Epithelial cell of prostate (primary cell): ENCODE data around the gene CACNA1G.

Experiments used
- DNase-seq: peaks from one replicate; pipeline ENCODE4 v3.0.0-alpha.2; 2011; ENCODE audit warnings: low read depth, low spot score
- H3K27ac ChIP-seq: fragments of 450-650 bp; 2 replicates; pipeline ENCODE4 v1.5.1; 2017; ENCODE audit warnings: mild to moderate bottlenecking

The CACNA1G gene

DNA sequence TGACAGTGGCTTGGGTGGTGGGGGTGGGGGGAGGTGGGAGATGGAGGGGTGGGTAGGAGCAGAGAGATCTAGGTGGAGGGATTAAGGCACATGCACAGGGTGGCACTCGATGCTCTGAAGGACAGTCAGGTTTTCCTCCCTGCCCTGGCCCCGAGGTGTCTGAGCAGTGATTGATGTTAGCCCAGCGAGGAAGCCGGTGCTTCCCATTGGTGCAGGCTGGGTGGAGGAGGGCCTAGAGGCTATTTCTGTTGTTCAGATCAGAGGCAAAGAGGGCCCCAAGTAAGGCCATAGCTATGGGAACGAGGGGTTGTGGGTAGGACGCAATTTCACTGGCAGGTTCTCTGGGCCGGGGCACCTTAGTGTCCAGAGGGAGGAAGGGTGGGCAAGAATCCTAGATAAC lies 23.1 kb downstream of the CACNA1G start:
- no peak overlapping the region for H3K27ac ChIP-seq
- no peak for DNase-seq

DNA sequence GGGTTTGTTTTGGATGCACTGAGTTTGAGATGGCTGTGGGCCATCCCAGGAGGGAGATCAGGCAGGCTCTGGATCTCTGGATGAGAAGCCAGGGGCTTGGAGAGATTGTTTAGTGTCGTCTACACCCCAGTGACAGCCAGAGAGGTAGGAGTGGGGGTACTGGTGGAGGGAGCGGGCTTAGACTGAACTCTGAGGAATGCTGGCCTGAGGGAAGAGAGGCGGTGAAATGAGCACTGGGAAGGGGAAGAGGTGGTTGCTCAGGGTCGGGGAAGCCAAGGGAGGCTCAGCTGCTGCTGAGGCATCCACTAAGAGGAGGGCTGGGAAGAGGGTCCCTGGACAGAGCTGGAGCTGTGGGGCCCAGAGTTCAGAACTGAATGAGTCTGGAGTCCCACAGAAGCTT lies 23.6 kb downstream of the CACNA1G start:
- no peak for DNase-seq

DNA sequence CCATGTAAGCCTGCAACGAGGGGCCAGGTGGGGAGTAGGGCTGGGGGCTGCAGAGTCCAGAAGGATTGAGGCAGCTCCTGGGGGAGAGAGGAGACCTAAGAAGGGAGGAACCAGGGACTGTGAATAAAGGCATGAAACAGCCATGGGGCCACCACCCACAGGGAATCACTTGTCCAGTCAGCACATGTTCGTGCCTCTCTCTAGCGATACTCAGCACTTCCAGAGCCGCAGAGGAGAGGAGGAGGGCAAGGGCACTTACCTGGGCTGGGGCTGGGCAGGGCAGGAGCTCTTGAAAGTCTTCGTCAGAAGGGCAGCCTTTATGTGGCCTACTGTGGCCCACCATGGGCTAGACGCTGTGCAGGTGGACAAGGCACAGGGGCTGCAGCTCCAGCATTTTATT lies 24.2 kb downstream of the CACNA1G start:
- H3K27ac ChIP-seq, result no peak overlapping the region
- DNase-seq, result no peak

More for the DNA sequence above, 23.6 kb downstream of the CACNA1G start:
- no peak overlapping the region for H3K27ac ChIP-seq

DNA sequence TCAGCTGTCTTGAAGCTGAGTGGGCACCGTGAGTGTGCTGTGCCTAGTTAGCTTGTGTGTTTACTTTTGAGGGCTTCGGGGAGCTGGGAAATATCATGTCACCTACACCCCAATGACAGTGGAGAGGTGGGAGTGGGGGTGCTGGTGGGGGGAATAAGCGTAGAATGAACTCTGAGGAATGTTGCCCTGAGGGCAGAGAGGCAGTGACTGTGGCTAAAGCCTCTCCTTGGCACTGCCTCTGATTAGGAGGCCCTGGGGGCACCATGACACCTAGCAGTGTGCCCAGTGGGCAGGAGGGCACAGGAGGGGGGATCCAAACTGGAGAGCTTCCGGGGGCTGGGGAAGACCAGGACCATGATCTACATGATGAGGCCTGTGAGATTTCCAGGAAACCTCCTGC lies 24.8 kb downstream of the CACNA1G start:
- H3K27ac ChIP-seq, result no peak overlapping the region
- no peak for DNase-seq

DNA sequence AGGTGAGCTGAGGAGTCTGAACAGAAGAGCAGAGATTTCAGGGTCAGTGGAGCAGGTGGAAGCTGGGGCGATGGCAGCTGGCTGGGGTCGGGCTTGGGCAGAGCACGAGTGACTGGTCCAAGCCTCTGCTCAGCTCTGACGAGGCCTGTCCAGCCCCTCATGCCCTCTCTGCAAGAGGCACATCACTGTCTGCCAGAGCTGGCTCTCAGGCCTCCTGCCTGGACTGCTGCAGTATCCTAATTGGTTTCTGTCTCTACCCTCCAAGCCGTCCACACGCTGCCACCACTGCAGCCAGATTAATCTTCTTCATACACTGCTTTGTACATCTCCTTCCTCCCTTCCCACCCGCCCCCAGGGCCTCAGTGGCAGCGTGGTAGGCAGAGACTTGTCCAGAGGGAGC lies 25.4 kb downstream of the CACNA1G start:
- no peak overlapping the region for H3K27ac ChIP-seq
- no peak for DNase-seq

DNA sequence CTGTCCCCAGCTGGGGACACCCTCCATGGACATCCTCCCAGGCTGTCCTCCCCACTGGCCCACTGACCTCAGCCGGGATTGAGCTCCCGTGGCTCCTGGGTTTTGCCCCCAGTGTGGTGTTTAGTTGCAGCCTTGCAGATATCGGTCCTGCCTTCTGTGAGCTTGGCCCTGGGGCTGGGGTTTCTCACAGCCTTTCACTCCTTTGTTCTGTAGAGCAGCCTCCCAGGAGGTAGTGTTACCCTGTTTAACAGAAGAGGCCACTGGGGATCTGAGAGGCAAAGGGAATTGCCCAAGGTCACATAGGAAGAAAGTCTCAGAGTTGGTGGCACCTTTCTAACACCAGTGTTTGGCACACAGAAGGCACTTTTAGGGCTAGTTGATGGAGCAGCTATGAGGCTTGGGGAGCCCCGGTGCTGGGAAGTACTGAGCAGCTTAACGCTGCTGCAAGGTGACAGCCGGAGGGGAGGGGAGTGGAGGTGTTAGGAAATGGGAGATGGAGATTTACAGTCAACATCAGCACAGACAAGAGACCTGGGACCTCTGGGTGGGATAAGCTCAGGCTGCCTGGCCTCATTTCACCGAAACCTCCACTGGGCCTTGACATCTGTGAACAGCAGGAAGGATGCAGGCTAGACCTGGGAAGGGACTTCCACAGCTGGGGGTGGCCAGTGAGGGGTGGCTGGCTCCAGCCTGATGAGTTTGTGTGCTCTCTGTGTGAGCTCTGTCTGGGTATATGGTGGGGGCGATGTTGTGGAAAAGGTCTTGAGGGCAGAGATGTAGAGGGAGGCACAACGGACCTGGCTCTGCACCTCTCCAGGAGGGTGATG lies 26.1 kb downstream of the CACNA1G start:
- H3K27ac ChIP-seq, result no peak overlapping the region
- DNase-seq, result no peak

DNA sequence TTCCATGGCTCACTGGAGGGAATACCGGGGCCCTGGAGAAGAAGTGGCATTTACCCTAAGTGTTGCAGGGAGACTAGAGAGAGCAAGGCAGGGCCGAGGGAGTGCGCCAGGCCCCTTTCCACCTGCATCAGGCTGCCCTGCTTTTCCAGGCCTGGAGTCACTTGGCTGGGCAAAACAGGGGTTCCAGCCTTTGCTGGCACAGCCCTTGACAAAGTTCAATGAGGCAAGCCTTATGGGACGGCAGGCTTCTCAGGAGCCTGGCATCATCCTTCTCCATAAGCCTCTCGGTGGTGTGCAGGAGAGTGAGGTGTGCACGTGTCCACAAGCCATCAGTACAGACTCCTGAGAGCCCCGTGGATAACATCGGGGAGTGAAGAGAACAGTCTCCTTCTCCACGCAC lies 27.1 kb downstream of the CACNA1G start:
- no peak for DNase-seq
- no peak overlapping the region for H3K27ac ChIP-seq

DNA sequence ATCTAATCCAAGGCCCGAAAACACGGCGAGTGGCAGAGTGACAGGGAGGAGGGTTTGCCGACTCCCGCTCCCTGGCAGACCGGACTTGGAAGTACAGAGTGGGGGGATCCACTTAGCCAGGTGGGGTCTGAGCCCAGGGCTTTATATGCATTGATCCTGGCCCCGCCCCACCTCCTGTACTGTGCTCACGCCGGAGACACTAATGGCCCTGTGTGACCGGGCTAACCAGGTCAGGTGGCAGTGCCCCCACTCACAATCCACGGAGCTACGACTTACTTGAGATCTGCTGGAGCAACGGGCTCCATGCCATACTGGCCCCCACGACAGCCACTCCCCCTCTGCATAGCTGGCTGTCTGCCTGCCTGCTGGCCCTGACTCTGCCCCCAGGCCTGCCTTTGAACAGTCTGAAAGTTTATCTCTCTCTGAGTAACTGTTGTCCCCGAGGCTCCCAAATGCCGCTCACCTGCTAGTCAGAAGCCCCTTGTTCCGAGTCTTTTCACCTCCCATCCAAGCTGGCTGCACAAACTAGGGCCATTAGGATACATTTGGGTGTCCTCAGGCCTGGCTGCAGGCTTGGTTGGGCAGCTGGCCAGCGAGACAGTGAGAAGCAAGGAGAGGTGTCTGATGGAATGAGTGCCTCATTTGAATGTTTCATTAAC lies 28.0 kb downstream of the CACNA1G start:
- no peak overlapping the region for H3K27ac ChIP-seq
- no peak for DNase-seq

DNA sequence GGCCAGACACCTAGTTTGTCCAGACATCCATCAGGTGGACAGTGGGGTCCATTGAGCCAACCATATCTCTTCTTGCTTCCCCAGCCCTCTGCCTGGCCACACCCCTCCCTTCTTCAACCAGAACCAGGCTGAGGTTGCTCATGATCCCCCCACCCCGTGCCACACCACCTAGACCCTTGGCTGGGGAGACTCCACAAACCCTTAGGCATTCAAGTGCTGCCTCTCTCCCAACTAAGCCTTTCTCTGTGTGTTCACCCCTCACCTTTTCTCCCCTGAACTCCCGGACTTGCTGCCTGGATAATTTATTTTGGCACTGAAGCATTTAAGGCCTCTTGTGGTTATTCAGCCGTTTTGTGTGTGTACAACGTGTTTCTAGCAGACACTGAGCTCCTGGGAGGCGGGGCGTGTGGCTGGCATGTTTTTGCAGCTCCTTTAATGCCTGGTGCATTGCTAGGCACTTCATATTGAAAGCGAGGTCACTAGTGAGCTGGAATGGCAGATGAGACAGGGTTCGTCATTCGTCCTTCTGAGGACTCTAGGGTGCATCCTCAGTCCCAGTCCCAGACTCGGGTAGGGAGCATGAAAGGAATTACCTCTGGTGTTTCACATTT lies 28.7 kb downstream of the CACNA1G start:
- no peak overlapping the region for H3K27ac ChIP-seq
- no peak for DNase-seq

DNA sequence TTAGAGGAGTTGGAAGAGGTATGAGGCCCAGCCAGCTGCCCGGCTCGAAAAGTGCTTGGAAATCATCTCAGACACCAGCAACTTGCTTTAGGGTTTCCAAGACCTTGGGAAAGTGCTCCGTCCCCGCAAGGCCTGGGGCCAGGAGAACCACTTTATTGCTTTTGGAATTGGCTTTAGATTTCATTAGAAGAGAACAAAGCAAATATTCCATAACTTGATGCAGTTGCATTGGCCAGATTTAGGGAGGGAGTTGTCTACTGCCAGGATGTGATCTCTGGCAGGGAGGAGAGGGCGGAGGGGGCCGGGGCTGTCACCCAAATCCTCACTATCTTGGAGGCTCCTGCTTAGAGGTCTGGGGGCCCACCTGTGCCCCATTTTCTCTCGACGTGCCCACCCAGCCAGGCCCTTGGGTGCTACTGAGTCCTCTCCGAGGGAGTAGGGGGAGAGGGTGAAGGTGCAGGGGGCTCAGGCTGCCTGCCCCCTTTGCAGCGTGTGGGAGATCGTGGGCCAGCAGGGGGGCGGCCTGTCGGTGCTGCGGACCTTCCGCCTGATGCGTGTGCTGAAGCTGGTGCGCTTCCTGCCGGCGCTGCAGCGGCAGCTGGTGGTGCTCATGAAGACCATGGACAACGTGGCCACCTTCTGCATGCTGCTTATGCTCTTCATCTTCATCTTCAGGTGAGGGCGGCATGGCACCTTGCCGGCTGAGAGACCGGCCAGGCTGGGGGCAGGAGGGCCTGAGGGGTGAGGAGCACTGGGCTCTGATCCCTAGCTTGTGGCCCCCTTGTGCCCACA lies 30.6 kb downstream of the CACNA1G start:
- DNase-seq, result no peak
- no peak overlapping the region for H3K27ac ChIP-seq

DNA sequence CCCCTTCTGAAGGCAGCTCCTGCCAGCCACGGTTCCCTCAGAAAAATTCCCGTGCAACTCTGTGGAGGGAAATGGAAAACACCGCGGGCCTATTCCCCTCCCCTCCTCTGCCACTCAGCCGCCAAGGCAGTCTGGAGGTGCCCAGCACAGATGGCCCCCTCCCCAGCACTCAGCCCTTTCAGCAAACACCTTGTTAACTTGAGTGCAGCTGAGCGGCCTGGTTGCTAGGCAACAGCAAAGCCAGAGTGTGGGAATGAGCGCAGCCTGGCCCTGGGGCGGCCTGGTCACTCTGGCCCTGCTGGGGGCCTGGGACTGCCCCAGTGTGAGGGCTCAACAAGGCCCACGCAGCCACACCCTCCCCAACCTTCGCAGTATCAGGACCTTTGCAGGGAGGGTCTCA lies 32.8 kb downstream of the CACNA1G start:
- H3K27ac ChIP-seq, result no peak overlapping the region

DNA sequence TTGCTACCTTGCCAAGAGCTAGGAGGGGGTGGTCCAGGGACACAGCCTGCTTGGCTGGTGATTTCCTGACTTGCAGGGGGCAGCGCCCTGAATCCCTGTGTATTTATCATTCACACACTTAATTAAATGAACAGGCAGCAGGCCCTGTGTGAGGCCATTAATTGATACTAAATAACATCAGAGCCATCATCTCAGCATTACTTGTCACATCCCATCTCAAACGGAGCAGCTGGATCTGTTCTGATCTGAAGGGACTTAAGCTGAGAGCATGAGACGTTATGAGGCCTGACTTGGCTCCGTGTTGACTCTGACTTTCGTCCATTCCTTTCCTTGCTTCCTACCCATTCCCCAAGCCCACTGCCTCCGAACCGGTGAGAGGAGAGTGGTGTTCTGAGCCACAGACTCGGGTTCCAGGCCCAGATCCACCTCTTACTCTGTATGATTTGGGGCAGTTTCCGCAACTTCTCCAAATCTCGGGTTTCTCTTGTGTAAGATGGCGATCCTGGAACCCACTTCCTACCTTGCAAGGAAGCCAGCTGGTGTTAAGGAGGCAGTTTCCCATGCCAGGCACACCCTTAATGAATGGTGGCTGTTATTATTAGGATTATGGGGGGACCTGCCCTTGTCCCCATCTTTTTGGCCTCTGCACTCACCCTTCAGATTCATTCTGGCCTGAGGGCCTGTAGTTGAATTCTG lies 33.8 kb downstream of the CACNA1G start:
- no peak for DNase-seq
- no peak overlapping the region for H3K27ac ChIP-seq

More for the DNA sequence above, 32.8 kb downstream of the CACNA1G start:
- DNase-seq, result no peak

DNA sequence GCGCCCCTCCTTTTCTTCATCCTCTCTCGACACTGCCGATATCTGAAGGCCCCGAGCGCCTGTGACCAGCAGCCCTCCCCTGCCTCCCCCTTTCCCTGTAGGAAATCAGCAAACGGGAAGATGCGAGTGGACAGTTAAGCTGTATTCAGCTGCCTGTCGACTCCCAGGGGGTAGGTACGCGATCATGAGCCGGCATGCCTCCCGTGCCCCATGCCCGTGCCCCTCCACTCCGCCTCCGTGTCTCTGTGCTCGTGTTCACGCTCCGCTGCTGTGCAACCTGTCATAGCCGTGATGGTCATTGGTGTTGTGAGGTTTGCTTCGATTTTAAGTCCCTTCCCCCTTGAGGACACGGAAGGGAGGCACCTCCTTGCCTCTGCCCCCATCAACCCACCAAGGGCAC lies 34.4 kb downstream of the CACNA1G start:
- no peak for DNase-seq
- no peak overlapping the region for H3K27ac ChIP-seq

DNA sequence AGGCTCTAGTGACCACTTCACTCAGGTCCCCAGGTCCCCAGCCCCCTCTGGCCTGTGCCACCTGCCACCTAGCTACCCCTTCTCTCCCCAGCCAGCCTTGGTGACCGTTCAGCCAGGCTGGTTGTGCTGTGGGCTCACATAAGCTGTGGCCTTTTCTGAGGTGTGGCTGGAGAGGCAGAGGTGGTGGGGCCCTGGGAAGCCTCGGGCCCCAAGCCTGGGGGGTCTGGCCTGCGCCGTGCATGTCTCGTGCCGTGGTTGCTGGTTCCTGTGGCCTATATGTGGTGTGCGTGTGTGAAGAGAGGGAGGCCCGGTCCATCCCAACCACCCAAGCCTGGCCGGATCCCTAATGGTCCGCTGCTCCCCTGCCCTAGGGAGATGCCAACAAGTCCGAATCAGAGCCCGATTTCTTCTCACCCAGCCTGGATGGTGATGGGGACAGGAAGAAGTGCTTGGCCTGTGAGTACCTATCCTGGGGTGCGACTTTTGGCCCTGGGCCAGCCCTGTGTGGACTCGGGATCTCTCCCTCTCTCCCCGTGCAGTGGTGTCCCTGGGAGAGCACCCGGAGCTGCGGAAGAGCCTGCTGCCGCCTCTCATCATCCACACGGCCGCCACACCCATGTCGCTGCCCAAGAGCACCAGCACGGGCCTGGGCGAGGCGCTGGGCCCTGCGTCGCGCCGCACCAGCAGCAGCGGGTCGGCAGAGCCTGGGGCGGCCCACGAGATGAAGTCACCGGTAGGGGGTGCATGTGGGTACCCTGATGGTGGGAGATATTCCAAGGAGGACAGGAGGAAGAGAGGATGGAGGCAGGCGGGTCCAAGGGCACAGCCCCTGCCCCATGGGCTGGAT lies 35.9 kb downstream of the CACNA1G start:
- no peak for DNase-seq
- no peak overlapping the region for H3K27ac ChIP-seq

DNA sequence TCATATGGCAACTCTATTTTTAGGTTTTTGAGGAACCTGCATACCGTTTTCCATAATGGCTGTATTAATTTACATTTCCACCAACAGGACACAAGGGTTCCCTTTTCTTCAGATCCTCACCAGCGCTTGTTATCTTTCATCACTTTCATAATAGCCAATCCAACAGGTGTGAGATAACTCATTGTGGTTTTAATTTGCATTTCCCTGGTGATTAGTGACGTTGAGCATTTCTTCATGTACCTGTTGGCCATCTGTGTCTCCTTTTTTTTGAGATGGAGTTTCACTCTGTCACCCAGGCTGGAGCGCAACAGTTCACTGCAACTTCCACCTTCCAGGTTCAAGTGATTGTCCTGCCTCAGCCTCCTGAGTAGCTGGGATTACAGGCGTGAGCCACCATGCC lies 38.0 kb downstream of the CACNA1G start:
- DNase-seq, result no peak

DNA sequence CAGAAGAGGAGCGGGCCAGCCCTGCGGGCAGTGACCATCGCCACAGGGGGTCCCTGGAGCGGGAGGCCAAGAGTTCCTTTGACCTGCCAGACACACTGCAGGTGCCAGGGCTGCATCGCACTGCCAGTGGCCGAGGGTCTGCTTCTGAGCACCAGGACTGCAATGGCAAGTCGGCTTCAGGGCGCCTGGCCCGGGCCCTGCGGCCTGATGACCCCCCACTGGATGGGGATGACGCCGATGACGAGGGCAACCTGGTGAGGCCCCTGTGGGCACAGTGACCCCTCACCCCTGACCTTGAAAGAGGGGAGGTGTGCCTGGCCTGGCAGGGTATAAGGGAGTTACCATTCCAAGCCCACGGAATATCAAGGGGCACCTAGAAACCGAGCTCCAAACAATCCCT lies 39.1 kb downstream of the CACNA1G start:
- DNase-seq, result no peak
- H3K27ac ChIP-seq, result no peak overlapping the region

More for the DNA sequence above, 38.0 kb downstream of the CACNA1G start:
- H3K27ac ChIP-seq, result no peak overlapping the region

DNA sequence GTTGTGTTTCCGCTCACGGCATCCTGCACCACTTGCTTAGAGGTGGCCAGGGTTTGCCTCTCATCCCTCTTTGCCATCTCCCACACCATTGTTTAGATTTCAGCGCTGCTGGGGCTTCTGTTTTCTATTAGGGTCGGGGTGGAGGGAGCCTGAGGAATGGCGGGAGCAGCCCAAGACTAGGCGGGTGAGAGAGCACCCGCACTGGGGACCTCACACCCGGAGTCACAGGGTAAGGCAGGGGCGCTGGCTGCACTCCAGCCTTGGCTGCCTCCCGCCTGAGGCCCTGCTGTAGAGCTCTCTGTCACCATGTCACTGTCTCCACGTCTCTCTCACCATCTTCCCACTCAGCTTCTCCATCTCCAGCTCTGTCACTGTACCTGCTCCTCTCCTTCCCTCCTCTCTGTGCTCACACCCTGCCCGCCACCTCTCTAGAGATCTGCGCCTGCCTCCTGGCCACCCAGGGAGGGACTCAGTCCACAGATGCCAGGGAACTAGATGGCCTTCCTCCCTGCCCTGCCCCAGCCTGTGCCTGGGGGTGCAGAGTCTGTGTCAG lies 41.4 kb downstream of the CACNA1G start:
- no peak for DNase-seq
- H3K27ac ChIP-seq, result no peak overlapping the region

DNA sequence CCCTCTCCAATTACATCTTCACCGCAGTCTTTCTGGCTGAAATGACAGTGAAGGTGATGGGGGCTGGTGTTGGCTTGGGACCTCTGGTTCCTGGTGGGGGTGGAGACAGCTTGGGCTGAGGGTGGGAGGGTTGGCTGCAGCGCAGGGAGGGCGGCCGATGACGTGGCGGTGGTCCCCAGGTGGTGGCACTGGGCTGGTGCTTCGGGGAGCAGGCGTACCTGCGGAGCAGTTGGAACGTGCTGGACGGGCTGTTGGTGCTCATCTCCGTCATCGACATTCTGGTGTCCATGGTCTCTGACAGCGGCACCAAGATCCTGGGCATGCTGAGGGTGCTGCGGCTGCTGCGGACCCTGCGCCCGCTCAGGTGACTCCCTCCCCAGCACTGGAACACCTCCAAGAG lies 42.3 kb downstream of the CACNA1G start:
- DNase-seq, result no peak
- H3K27ac ChIP-seq, result no peak overlapping the region

DNA sequence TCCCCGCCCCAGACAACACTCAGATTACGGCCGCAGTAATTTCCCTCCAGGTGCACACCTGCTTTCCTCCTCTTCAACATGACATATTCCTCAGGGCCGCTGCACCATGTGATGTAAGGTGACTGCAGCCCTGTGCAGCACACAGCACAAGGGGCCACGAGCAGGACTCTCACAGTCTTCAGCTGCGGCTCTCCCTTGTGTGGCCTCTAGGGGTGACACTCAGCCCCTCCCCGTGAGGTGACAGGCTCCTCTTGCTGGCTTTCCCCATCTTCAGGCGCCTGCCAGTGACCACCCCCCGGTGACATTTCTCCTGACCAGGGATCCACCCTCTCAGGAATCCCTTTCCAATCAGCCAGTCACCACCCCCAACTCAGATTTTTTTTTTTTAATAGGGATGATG lies 42.8 kb downstream of the CACNA1G start:
- DNase-seq, result no peak
- H3K27ac ChIP-seq, result no peak overlapping the region
